Right kidney (tissue), 9 donors: ENCODE measurements around the gene CCDC152.
"Not testable (repeated sequence)": the region's sequence is repeated elsewhere in the genome, so short reads cannot be mapped to it uniquely, and the experiment has no call there.

Source experiments
- DNase-seq: peaks from one replicate; pipeline ENCODE4 v3.0.0-alpha.2; 2016
- long read RNA-seq, 8 donors: transcript quantifications; one replicate each; lab custom pipeline, GENCODE V29; 2026

The CCDC152 gene, protein sequence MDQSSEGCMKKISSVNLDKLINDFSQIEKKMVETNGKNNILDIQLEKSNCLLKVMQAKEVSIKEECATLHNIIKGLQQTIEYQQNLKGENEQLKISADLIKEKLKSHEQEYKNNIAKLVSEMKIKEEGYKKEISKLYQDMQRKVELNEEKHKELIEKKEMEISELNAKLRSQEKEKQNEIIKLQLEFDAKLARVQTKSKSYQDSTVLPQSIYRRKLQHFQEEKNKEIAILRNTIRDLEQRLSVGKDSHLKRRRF
- long read RNA-seq, donor 1, result 0 reads
- long read RNA-seq, donor 2, partial matches to known transcripts, result 5 of 5 reads
- long read RNA-seq, donor 2, other reads (novel, unspliced or antisense), result 0 of 5 reads
- long read RNA-seq, donor 3, result 0 reads
- long read RNA-seq, donor 4, partial matches to known transcripts, result 129 of 292 reads
- long read RNA-seq, donor 4, other reads (novel, unspliced or antisense), result 163 of 292 reads
- long read RNA-seq, donor 5, partial matches to known transcripts, result 1,313 of 1,333 reads
- long read RNA-seq, donor 5, other reads (novel, unspliced or antisense), result 17 of 1,333 reads
- long read RNA-seq, donor 6, partial matches to known transcripts, result 248 of 248 reads
- long read RNA-seq, donor 6, other reads (novel, unspliced or antisense), result 0 of 248 reads
- long read RNA-seq, donor 7, partial matches to known transcripts, result 1,653 of 1,675 reads
- long read RNA-seq, donor 7, other reads (novel, unspliced or antisense), result 21 of 1,675 reads
- long read RNA-seq, donor 8, partial matches to known transcripts, result 170 of 384 reads
- long read RNA-seq, donor 8, other reads (novel, unspliced or antisense), result 214 of 384 reads

DNA sequence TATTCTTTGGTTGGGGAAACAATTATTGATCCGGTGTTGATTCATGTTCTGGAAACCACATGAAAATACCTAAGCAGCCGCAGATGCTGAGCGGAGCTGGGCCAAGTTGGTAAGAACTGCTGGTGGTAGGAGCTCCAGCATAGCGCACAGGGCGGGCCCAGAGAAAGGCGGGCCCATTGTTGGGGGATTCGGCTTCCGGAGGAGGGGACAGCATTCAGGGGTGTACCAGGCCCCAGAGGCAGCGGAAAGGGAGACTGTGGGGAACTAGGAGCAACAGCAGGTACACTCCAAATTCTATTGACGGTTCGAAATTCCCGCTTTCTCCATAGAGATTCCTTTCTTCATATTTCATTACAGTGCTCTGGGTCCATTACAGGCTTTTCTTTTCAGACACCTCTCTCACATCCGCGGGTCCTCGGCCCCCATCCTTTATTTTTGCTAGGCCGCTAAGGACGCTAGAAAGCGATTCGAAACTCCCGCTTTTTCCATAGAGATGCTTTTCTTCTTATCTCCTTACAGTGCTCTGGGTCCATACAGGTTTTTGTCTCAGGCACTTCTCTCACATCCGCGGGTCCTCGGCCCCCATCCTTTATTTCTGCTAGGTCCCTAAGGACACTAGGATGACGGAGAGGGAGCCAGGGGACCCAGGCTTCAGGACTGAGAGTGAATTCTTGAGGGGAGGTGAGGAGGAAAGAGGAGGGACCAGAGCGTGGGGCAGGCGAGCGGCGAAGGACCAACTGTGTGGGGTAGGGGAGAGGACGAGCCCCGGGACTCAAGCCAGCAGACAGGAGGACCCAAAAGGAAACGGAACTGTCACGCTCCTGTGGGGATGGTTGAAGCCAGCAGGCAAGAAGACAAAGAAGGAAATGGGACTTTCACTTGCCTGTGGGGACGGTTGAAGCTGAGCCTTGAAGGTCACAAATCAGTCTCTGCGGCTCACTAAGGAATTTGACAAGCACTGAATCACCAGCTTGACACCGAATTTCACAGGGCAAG, at the start of gene CCDC152:
TSS of gene CCDC152 (plus strand) at position 213 of the 996 bp plus-strand sequence. CDS start 2,304 bp downstream, outside the sequence.
- DNase-seq, result peak; percentile 44

DNA sequence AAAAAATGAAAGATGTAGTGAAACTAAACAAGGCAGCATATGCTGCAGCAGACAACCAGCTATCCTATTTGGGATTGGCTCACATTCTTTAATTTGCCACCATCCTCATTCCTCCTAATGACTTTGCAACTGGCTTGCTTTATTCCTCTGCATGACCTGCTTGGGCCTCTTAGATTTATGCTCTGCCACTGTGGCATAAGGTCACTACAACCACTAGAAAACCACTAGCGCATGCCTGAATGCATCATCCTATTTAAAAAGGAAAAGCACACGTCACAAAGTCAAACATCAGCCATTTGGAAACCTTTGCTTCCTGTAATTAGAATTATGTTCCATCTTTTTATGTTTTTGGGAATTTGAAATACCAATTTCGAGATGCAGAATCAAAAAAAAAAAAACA, 40.8 kb upstream of the CCDC152 start:
- no peak for DNase-seq

DNA sequence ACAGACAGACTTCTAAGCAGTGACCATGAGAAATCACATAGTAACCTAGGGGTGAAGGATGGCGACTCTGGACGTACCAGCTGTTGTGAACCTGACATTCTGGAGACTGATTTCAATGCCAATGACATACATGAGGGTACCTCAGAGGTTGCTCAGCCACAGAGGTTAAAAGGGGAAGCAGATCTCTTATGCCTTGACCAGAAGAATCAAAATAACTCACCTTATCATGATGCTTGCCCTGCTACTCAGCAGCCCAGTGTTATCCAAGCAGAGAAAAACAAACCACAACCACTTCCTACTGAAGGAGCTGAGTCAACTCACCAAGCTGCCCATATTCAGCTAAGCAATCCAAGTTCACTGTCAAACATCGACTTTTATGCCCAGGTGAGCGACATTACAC, 38.0 kb upstream of the CCDC152 start:
- DNase-seq, result no peak

DNA sequence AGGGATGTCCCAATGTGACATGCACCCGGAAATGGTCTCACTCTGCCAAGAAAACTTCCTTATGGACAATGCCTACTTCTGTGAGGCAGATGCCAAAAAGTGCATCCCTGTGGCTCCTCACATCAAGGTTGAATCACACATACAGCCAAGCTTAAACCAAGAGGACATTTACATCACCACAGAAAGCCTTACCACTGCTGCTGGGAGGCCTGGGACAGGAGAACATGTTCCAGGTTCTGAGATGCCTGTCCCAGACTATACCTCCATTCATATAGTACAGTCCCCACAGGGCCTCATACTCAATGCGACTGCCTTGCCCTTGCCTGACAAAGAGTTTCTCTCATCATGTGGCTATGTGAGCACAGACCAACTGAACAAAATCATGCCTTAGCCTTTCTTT, 37.6 kb upstream of the CCDC152 start:
- no peak for DNase-seq

DNA sequence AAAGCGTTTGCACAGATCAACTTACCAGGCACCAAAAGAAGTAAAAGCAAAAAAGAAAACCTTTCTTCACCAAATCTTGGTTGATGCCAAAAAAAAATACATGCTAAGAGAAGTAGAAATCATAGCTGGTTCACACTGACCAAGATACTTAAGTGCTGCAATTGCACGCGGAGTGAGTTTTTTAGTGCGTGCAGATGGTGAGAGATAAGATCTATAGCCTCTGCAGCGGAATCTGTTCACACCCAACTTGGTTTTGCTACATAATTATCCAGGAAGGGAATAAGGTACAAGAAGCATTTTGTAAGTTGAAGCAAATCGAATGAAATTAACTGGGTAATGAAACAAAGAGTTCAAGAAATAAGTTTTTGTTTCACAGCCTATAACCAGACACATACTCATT, 36.4 kb upstream of the CCDC152 start:
- no peak for DNase-seq

DNA sequence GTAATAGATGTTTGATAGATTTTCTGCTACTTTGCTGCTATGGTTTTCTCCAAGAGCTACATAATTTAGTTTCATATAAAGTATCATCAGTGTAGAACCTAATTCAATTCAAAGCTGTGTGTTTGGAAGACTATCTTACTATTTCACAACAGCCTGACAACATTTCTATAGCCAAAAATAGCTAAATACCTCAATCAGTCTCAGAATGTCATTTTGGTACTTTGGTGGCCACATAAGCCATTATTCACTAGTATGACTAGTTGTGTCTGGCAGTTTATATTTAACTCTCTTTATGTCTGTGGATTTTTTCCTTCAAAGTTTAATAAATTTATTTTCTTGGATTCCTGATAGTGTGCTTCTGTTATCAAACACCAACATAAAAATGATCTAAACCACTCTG, 35.1 kb upstream of the CCDC152 start:
- no peak for DNase-seq

DNA sequence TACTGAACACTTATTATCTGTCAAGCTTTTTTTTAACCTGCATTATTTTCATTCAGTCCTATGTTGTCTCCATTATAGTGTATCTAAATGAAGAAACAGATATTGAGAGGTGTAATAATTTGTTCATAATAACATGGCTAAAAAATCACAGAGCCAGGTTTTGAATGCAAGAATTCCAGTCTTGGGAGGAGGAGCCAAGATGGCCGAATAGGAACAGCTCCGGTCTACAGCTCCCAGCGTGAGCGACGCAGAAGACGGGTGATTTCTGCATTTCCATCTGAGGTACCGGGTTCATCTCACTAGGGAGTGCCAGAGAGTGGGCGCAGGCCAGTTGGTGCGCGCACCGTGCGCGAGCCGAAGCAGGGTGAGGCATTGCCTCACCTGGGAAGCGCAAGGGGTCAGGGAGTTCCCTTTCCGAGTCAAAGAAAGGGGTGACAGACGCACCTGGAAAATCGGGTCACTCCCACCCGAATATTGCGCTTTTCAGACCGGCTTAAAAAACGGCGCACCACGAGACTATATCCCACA, 22.0 kb upstream of the CCDC152 start:
- DNase-seq, result not testable (repeated sequence)

DNA sequence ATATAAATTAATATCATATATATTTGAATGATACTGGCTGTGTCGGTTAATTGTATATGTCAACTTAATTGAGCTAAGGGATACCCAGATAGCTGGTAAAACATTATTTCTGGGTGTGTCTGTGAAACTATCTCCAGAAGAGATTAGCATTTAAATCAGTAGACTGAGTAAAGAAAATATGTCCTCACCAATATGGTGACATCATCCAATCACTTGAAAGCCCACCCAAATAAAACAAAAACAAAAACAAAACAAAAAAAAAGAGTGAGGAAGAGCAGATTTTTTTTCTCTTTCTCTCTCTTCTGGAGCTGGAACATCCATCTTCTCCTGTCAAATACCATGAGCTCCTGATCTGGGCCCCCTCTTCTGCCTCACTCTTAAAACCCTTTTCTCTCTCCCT, 15.7 kb upstream of the CCDC152 start:
- no peak for DNase-seq

DNA sequence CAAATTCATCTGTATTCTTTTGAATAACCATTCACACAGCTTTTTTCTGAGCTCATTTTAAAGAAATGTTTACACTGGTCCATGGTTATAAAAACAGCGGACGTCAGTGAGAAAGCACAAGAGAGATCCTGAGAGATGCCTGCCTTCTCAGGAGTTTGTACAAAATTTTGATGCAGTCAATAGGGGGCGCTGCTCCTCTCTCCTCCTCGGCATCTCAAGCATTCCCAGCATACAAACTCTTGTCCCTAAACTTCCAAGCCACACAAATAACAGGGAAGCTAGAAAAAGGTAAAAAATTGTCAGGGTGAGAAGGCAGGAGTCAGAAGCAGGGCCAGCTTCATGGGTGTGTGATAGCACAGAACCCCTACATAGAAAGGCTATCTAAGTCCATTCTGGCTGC, 11.2 kb upstream of the CCDC152 start:
- DNase-seq, result no peak

DNA sequence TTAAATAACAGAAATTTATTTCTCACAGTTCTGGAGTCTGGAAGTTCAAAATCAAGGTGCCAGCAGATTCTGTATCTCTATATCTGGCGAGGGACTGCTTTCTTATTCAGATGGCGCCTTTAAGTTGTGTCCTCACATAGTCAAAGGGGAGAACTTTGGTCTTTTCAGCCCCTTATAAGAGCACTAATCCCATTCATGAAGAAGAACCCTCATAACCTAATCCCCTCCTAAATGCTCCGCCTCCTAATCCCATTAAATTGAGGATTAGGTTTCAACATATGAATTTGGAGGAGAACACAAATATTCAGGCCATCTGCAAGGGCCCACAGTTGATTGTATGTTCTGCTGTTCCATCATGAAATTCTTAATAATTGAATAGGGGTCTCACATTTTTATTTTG, 10.8 kb upstream of the CCDC152 start:
- no peak for DNase-seq

DNA sequence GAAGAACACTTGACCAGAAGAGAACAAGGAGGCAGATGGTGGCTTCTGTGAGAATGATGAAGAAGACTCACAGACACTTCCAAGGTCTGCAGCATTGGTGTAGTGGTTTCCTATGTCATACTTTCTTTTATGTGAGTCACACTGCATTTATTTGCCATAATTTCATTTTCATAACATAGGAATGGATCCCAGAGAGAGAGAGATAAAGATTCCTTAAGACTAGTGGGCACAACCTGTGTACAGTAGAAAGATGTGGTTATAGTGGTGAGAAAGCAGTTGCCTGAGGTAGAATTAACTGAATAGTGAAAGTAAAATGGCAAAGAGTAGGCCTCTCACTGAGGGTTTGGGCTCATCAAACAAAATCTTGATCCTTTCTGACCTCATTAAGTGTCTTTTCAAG, 7.6 kb upstream of the CCDC152 start:
- no peak for DNase-seq

DNA sequence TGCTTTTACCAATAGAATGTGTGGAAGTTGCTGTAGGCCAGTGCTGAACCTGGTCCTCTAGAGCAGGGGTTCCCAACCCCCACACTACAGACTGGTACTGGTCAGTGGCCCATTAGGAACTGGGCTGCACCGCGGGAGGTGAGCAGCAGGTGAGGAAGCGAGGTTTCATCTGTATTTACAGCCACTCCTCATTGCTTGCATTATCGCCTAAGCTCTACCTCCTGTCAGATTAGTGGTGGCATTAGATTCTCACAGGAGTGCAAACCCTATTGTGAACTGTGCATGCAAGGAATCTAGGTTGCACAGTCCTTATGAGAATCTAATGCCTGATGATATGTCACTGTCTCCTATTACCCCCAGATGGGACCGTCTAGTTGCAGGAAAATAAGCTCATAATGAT, 6.1 kb upstream of the CCDC152 start:
- no peak for DNase-seq

DNA sequence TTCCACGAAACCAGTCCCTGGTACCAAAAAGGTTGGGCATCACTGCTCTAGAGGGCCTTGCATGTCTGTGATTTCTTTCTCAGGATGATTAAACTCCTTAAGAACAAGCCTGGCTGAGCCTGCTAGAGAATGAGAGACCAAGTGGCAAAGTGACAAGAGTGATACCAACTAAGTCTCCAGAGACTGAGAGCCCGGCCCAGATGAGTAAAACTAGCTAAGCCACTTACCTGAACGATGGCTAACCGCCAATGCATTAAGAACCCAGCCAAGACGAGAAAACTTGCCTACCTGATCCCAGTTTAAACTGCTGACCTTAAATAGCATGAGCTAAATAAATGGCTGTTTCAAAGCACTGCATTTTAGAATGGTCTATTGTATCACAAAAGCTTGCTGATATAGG, 5.6 kb upstream of the CCDC152 start:
- no peak for DNase-seq

DNA sequence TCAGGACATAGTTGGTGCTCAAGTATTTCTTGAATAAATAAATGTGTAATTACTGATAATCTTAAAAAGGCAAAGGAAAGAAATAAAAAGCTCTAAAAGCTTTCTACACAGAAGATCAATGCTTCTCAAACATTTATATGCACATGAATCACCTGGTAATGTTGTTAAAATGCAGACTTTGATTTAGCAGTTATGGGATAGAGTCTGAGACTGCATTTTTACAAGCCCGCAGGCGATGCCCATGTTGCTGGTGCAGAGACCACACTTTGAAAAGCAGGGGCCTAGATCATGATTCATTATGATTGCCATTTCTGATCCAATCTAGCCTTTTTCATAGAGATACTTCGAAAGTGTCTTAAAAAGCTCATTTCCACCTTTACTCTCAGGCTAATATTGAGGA, 3.5 kb upstream of the CCDC152 start:
- DNase-seq, result no peak

DNA sequence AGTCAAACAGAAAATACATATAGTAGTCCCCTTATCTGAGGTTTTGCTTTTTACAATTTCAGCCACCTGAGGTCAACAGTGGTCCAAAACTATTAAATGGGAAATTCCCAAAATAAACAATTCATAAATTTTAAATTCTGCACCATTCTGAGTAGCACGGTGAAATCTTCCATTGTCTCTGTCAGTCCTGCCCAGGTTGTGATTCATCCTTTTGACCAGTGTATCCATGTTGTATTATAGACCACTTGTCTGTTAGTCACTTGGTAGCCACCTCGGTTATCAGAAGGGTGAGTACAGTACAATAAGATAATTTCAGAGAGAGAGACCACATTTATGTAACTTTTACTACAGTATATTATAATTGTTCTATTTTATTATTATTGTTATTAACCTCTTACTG, 2.8 kb downstream of the CCDC152 start:
- no peak for DNase-seq

DNA sequence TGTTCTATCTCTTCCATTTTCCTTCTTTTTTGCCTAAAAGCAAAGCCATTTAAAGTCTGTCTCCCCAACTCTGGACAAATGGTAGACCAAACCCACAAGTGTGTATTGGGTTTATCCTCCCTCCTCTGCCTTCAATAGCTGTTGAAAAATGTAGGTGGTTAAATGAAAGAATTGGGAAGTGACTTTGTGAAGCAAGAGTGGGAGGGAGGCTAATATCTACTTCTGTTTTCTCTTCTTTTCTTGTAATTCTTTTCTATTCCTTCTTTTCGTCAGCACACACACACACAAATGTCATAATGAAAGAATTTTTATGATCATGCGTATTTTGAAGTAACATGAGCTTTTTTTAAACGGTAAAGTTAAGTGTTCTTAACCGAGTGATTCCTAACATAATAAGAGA, 3.8 kb downstream of the CCDC152 start:
- DNase-seq, result no peak

DNA sequence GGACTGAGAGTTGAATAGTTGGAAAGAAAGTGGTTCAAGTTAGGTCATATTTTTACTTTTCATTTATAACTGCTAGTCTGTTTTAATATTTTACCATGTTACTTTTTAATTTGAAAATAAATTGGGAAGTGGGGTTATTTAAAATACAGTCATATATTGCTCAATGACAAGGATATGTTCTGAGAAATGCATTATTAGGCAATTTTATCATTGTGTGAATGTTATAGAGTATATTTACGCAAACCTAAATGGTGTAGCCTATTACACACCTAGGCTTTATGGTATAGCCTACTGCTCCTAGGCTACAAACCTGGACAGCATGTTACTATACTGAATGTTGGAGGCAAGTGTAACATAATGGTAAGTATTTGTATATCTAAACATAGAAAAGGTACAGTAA, 5.2 kb downstream of the CCDC152 start:
- no peak for DNase-seq

DNA sequence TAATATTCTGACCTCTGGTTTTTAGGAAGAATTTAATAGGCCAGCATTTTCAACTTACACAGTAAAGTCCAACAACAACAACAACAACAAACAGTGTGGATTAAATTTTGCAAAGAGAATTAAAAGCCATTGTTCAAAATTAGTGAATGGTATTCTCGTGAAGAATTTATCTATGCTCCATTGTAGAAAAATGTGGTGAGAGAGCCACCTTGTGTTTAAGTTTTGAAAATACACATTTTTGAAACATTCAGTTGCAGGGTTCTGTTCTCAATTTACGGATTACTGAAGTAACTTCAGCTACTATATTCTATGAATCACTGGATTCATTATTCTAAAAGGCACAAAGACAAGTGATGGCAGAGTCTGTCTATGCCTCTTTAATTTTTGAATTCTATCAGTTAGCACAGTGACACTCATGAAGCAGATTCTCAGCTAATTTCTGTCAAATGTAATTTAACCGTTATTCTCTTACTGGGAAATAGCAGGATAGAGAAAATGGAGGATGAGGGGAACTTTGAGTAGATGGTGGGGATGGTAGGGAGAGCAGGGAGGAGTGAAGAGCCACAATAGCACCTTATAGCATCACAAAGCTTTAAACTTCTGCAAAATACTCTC, 11.0 kb downstream of the CCDC152 start:
- DNase-seq, result no peak

DNA sequence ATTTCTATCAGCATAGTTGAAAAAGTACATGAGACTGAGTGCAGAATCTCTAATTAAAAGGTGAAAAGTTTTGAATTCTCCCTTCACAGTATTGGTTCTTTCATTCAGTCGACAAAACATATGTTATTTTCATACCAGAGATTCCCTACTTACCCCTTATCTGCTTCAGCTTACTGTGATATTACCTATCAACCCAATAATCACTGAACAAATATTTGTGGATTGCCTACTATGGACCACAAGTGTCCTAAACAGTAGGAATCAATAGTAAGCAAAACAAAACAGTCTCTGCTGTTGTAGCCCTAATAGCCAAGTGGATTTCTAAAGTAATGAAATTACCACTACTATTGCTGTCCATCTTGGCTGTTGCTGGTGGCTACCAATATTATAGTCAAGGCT, 11.5 kb downstream of the CCDC152 start:
- DNase-seq, result no peak

DNA sequence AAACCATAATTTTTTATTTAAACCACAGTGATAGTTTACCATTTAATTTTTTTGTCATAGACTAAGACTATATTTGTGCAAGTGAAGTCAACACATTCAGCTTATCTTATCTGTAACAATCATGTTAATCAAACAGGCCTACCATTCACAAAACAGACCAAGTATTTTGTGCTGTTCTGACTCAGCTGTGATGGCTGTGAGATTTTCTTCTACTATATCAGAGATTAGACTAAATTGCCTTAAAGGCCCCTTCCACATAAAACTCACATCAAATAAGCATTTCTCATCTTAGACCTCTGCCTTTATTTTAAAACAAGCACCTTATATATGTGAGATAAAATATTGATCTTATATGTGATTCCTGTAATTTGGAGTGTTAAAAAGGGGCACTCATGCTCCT, 13.4 kb downstream of the CCDC152 start:
- DNase-seq, result no peak

DNA sequence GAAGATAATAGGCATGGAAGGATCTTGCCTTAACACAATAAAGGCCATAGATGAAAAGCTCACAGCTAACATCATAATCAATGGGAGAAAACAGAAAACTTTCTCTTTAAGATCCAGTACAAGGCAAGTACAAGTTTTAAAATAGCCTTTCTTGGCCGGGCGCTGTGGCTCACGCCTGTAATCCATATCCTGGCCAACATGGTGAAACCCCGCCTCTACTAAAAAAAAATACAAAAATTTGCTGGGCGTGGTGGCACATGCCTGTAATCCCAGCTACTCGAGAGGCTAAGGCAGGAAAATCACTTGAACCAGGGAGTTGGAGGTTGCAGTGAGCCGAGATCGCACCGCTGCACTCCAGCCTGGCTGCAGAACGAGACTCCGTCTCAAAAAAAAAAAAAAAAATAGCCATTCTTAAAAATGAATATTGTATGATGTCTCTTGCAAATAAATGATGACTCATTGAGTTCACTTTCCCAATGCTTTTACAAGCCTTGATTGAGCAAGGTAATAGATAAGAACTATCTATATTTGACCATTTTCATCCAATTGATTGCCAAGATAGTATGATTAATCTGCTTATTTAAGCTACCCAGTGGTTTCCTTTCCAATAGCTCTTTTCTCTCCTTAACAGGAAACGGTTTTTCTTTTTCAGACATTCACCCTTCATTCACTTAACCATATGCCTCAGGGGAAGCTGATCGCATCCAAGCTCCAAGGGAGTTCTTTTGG, 15.8 kb downstream of the CCDC152 start:
- no peak for DNase-seq
